ENCODE data around the gene SSH3. TPM values are rescaled to one million over a fixed set of nuclear protein-coding genes. Genes with fewer than 3 reads are reported as not detected.

Gene SSH3
- total RNA-seq, 2 donors from 2014 or later: 11.6 to 16.5 TPM

DNA sequence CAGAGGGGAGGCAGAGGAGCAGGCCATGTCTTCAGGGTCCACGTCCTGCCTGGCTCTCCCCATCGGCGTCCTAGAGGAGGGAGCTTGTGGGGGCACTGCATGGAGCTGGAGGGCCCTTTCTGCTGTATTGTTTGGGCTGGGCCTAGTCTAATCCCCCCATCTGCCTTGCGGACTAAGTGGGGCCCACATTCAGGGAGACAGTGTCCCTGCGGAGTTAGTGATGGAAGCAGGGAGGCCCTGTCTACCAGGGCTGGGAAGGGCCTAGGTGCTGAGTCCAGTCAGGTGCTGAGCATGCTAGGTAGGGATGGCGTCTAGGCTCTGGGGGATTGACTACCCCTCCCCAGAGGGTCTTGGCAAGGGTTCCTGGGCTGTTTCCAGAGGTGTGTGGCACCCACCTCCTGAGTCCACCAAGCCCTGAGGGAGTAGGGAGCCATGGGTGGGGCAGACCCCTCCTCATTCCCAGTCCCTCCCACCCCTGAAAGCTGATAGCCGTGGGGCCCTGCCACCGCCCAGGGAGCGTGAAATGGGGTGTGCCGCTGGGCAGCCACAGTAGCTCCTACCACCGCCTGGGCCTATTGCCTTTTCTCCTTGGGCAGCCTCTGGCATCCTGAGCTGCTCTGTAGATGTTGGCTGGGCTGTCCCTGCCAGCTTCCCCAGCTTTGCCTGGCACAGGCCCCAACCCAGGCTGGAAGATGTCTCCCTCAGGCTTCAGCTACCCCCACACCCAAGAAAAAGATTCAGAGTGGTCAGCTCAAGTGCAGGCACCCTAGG lies 51.9 kb downstream of the SSH3 start:
- Mint-ChIP-seq H3K36me3 (no peaks in the 10 kb centered on the region), H3K27ac (peak overlapping the region in 1 of 2 donors; percentile 90), H3K9me3 (no peaks in the 10 kb centered on the region)
- DNase-seq (ENCODE audit: low spot score in 2 of 2) (no peak), ATAC-seq (no peak)

DNA sequence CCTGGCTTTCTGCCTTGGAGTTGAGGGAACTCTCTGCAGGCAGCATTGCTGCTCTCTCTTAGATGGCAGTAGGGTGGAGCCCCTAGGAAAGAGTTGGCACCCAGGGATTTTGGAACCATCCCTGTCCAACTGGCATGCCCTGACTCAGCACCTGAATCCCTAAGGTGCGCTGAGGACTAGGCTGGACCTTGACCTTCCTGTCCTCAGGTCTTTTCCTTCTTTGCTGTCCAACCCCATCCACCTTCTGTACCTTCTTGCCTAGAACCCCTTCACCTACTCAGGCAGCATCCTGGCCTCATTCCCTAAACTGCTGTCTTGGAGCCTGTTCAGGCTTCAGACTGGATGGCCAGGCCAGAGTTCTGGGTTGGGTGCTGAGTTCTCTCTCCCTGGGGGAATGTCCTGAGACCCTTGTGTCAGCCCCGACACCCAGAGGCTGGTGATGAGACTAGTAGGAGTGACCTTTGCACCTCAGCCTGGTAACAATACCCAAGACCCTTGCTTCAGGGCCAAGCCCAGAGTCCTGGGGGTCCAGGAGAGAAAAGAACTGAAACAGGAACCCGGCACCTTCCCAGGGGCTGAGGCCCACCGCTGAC lies 52.6 kb downstream of the SSH3 start:
- Mint-ChIP-seq H3K27ac (peak overlapping the region; percentile 81 to 90), H3K9me3 (no peaks in the 10 kb centered on the region), H3K36me3 (no peaks in the 10 kb centered on the region)
- no peak for ATAC-seq
- DNase-seq (ENCODE audit: low spot score in 2 of 2): no peak

DNA sequence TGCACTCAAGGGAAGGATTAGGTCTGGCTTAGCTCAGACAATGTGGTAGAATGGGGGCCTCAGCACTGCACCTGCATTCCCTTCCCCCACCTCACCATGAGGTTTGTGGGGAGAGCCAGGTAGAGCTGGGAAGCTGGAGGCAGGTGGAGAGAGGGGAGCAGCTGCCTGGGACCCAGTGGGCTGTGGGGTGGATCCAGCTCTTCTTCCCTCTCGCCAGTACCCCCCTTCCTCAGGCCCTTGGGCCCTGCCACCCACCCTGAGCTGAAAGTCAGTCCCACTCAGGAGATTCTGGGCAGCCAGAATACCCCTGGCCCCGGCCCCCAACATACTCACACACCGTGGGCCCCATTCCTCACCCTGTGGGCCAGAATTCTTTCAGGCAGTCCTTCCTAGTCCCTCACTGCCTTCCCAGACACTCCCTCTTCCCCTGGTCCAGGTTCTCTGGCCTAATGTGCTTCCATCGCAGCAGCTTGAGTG lies 53.1 kb downstream of the SSH3 start:
- Mint-ChIP-seq H3K36me3 (no peaks in the 10 kb centered on the region), H3K9me3 (no peaks in the 10 kb centered on the region), H3K27ac (peak overlapping the region; percentile 81 to 90)
- DNase-seq (ENCODE audit: low spot score in 2 of 2) (no peak), ATAC-seq (no peak)

DNA sequence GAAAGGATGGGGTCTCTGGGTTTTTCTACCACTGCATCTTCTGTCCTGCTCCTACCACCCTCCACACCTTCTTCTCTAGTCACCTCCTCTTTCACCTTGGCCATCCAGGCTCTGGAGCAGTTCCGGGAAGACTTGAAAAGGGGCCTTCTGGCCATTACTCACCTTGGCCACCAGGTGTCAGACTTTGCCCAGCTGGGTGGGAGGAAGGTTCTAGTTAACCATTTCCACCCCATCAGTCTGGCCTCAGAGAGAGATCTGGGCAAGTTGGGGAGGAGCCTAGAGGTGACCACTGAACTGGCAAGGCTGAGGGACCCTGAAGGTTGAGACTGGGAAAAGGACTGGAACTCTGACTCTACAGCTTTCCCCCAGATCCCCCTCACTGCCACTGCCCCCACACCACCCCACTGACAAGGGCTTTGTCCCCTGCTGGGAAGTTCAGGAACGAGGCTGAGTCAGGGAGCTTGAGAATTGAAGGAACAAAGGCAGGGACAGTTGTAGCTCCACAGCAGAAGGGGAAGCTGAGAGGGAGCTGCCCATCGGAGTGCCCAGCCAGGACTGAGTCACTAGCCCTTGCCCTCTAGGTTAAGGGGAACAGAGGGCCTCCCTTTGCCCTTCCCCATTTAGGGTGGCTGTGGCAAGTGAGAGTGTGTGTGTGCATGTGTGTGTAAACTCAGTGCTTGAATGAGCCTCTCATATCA lies 53.7 kb downstream of the SSH3 start:
- no peaks in the 10 kb centered on the region for H3K36me3 Mint-ChIP-seq
- peak overlapping the region; percentile 38 to 90 for H3K27ac Mint-ChIP-seq
- DNase-seq (ENCODE audit: low spot score in 2 of 2): peak in 1 of 2 donors; percentile 74
- ATAC-seq: no peak
- H3K9me3 Mint-ChIP-seq: no peaks in the 10 kb centered on the region

DNA sequence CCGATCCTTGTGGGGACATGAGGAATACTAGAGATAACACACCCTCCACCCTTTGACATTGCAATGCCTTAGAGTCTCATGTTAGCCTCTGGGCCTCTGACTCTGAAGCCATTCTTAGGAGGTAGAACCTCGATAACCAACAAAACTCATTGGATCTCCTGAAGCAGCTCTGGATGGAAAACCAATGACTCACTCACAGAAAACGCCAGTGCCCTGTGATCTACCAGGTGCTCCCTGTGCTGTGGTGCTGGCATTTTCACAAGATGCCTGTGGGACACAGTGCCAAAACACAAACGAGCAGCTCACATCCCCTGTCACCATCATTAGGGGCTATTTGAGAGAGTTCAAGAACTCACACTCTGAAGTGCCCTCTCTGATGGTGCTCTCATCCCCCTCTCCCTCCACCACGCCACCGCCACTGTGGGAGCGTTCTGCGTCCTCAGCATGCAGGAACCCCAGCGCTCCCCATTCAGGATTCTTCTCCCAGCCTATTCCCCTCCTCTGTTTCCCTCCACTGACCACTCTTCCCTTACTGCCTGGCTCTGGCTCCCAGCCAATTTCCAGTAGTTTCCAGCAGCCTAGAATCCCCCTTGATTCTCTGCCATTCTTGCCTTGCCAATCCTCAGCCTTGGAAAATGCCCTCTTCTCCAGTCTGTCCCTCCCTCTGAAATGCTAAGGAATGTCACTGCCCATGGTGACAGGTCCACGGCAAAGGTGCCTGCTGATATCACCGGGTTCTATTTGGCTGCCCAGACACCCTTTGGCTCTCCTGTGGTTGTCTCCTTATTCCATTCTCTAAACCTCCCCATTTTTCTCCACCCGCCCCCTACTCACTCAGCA lies 54.7 kb downstream of the SSH3 start:
- no peak for DNase-seq (ENCODE audit: low spot score in 2 of 2)

More for the DNA sequence above, 54.7 kb downstream of the SSH3 start:
- H3K27ac Mint-ChIP-seq: peak overlapping the region in 1 of 2 donors; percentile 51
- H3K9me3 Mint-ChIP-seq: no peaks in the 10 kb centered on the region
- ATAC-seq: no peak
- H3K36me3 Mint-ChIP-seq: no peaks in the 10 kb centered on the region

Other genes with a start within 250 kb of the SSH3 start
- under 1 TPM; 0.68 to 0.89 TPM for gene RHOD, start 246.7 kb upstream of the SSH3 start, total RNA-seq
- gene KDM2A, start 184.3 kb upstream of the SSH3 start, total RNA-seq: 10 to 100 TPM; 82.7 to 97.5 TPM
- gene GRK2, start 37.1 kb upstream of the SSH3 start, total RNA-seq: 100 to 1,000 TPM; 289 to 376 TPM
- gene ANKRD13D, start 14.2 kb upstream of the SSH3 start, total RNA-seq: 100 to 1,000 TPM in 1 of 2 donors, 10 to 100 TPM in 1; 76.0 to 213 TPM
- 10 to 100 TPM; 49.9 to 57.2 TPM for gene POLD4, start 50.0 kb downstream of the SSH3 start, total RNA-seq
- under 1 TPM in 1 of 2 donors, not detected in 1; 0.89 TPM for gene CLCF1, start 70.1 kb downstream of the SSH3 start, total RNA-seq
- 10 to 100 TPM; 35.6 to 53.7 TPM for gene RAD9A, start 88.5 kb downstream of the SSH3 start, total RNA-seq
- 100 to 1,000 TPM; 238 to 253 TPM for gene PPP1CA, start 98.3 kb downstream of the SSH3 start, total RNA-seq
- gene TBC1D10C, start 100.6 kb downstream of the SSH3 start, total RNA-seq: 100 to 1,000 TPM; 135 to 155 TPM
- 1 to 10 TPM; 1.4 to 4.5 TPM for gene CARNS1, start 112.1 kb downstream of the SSH3 start, total RNA-seq
- 10 to 100 TPM; 64.3 to 68.8 TPM for gene RPS6KB2, start 125.0 kb downstream of the SSH3 start, total RNA-seq
- 100 to 1,000 TPM in 1 of 2 donors, 10 to 100 TPM in 1; 65.2 to 131 TPM for gene PTPRCAP, start 134.2 kb downstream of the SSH3 start, total RNA-seq
- 100 to 1,000 TPM; 293 to 428 TPM for gene CORO1B, start 139.9 kb downstream of the SSH3 start, total RNA-seq
- not detected for gene GPR152, start 149.2 kb downstream of the SSH3 start, total RNA-seq
- gene CABP4, start 151.8 kb downstream of the SSH3 start, total RNA-seq: 1 to 10 TPM; 1.7 to 2.8 TPM
- gene TMEM134, start 165.7 kb downstream of the SSH3 start, total RNA-seq: 10 to 100 TPM; 39.1 to 77.9 TPM
- 100 to 1,000 TPM; 151 to 207 TPM for gene AIP, start 179.5 kb downstream of the SSH3 start, total RNA-seq
- 100 to 1,000 TPM; 102 to 122 TPM for gene PITPNM1, start 201.8 kb downstream of the SSH3 start, total RNA-seq
- 10 to 100 TPM; 72.4 to 85.2 TPM for gene CDK2AP2, start 204.6 kb downstream of the SSH3 start, total RNA-seq
- not detected for gene CABP2, start 219.9 kb downstream of the SSH3 start, total RNA-seq

Data from activated naive CD4-positive, alpha-beta T cell treated with anti-CD3 and anti-CD28 coated beads, Interleukin-2, amount 50 U/mL, for 72 hours (primary cell).